ENCODE measurements around the gene MRPL50.

Gene MRPL50

DNA sequence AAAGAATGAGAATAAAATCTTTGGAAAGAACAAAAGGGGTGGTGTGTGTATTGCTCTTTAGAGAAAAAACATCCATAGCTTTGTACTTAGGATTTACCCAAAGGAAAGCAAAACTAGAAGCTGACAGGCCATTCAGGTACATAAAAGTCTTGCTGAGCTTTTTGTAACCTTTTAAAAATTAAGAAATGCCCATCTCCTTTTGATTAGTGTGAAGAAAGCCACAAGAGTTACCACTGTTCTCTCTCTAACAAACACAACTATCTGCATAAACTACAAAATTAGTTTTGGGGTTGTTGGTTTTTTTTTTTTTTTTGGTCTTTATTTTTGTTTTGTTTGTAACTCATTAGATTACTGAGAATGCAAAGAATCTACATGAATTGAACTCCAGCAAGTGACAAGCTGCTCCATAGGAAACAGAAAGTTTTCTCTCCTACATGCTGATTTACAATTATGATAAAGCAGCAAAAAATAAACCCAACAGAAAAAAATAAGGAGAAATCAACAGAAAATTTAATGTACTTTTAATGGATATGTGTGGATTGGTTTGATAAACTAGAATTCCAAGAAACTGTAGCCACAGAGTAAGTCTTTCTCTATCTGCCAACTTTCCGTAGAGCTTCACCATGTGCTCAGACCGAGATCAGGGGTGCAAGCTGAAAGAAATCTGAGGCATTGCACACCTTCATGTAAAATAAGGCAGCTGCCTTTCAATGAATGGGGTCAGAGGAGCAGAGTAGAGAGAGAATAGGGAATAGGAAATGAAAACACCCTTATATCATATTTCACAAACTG is 25.9 kb downstream of the MRPL50 start:
- no peak for DNase-seq

DNA sequence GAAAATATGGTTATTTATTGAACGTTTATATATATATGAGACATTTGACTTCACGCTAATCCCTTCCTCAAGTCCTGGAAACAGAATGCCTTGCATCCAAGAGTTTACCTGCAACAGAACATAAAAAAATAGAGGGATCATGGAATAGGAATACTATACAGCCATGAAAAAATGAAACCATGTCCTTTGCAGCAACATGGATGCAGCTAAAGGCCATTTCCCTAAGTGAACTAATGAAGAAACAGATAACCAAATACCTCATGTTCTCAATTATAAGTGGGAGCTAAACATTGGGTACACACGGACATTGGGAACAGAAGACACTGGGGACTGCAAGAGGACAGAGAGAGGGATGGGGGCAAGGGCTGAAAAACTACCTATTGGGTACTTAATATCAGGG is 26.6 kb downstream of the MRPL50 start:
- no peak for DNase-seq

DNA sequence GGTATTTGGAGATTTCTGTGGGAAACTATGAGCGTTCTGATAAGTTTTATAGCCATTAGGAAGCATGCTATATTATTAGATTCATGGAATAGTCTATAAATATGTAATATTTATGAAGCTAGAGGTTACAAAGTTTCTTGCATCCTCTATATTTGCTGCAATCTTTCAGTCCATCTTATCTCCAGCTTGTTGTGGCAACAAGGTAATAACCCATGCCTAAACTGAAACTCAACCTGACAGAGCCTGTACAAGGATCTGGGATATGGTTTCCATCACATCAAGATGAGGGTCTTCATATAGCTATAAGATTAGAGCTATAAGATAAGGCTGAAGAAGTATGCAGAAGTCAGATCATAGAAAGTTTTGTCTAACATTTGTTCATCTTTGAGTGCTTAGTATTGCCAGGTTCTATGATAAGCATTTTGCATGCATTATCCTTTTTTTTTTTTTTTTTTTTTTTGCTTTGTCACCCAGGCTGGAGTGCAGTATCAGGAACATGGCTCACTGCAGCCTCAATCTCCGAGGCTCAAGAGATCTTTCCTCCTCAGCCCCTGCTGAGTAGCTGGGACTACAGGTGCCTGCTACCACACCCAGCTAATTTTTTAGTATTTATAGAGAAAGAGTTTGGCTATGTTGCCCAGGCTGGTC is 28.4 kb downstream of the MRPL50 start:
- no peak for DNase-seq

DNA sequence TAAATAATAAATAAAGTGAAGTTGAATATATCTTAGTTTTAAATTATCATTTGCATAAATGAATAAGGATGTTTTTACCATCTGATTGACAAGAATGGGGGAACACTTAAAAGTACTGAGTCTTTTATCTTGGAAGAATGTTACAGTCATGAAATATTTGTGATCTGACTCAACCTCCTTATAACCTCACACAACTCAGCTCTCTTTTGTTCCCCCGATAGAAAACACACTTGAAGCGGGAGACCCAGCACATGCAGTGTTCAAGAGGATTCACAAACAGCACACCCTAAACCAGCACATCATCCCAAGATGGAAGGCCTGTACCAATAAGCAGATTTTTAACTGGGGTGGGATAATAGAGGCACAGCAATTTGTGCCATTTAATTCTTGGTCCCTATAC is 29.1 kb downstream of the MRPL50 start:
- no peak for DNase-seq

DNA sequence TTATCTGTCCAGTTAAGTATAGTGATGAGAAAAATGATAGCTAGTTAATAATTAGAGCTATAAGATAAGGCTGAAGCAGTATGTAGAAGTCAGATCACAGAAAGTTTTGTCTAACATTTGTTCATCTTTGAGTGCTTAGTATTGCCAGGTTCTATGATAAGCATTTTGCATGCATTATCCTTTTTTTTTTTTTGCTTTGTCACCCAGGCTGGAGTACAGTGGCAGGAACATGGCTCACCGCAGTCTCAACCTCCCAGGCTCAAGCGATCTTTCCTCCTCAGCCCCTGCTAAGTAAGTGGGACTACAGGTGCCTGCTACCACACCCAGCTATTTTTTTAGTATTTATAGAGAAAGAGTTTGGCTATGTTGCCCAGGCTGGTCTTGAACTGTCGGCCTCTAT is 31.1 kb downstream of the MRPL50 start:
- no peak for DNase-seq

DNA sequence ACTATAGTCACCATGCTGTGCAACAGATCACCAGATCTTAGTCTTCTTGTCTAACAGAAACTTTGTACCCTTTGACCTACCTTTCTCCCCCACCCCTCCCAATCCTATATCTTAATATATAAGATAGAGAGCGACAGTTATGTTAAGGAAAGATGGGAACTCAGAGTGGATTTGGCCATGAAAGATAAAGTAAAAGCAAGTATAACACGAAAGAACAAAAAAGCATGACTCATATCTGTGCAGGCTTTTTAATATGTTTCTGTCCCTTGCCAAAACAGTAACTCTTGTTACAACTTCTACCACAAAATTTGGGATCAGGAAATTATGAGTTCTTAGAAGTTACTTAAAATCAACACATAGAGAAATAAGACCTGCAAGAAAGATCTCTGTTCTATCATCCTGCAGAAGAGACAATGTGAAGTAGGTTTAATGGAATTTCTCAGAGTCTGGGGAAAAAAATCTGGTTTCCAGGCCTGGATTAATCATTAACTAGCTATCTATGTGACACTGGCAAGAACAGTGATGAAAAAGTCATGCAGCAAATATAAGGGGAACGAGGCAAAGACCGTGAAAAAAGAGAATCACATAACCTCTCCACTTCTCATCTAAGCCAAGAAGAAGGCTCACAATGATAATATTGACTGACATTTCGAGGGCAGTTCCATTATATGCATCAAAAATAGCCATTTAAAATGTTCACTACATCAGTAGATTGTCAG is 32.2 kb downstream of the MRPL50 start:
- no peak for DNase-seq

DNA sequence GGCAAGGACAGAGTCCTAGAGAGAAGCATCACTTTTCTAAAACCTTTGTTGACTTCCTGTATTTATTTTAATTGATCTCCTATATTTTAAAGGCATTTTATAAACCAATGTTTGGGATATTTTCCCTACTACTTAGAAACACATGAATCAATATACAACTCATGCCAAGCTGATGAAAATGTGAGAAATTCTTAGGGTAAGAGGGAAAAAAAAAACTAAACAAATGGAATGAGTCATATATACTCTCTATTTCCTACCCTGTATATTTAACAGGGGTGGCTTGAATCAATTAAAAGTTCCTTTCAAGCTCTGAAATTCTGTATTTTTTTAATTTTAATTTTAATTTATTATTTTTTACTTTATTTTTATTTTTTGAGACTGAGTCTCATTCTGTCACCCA is 33.2 kb downstream of the MRPL50 start:
- DNase-seq = no peak

DNA sequence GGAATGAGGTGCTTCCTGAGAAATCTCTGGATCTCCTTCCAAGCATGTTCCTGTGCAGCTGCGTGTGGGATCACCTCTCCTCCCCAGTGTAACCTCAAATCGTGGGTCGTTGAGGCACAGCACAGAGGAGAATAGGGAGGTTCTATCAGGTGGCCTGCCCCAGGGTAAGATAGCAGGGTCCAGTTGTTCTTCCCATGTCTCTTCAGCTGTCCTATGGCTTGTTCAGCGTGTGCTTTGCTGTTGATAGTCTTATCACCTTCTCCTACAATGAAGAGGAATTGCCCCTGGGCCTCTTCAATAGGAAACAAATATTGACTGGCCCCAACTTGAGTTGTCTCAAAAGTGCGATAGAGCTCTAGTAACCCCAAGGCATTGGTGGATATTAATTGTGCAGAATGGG is 36.0 kb downstream of the MRPL50 start:
- no peak for DNase-seq

DNA sequence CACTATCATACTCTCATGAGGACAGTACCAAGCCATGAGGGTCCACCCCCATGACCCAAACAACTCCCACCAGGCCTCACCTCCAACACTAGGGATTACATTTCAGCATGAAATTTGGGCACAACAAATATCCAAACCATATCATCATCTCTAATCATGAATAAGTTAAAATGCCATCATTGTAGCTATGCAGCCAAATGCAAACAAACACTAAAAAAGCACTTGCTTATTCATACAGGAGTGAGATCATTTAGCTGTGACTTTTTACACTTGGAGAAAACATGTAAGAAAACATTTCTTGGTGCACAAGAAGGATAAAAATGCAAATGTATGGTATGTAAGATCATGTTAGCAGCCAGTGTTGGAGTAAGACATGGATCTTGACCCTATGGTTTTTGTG is 37.8 kb downstream of the MRPL50 start:
- no peak for DNase-seq

DNA sequence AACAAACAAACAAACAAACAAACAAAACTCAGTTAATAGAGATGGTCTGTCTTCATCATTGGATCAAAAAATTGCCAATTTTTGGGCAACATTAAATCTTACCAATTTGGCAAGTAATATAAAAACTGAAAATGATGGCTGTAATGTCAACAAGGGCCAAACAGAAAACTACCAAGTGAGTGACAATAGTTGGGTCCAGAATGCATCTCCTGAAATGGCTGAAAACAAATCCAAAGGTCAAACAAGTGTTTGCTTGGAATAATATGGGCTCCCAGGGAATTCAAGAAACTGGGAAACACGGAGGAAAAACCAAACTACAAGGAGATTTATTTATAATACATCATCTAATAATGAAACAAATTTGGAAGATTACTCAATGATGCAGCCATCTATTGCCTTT is 38.7 kb downstream of the MRPL50 start:
- no peak for DNase-seq

DNA sequence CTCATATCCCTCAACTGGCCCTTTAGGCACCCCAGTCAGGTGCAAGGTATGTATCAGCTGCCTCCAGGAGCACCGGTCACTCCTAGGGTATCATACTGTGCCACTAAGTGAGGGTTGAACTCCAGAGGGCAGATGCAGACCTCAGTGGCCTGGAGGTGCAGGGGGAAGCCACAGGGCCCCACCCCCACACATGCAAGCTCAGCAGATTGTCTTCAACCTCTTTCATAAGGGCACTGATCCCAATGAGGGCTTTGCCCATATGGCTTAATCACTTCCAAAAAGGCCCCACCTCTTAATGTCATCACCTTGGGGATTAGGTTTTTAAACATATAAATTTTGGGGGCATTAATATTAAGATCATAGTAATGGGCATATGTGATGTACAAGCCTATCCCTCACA is 41.8 kb downstream of the MRPL50 start:
- DNase-seq = no peak

DNA sequence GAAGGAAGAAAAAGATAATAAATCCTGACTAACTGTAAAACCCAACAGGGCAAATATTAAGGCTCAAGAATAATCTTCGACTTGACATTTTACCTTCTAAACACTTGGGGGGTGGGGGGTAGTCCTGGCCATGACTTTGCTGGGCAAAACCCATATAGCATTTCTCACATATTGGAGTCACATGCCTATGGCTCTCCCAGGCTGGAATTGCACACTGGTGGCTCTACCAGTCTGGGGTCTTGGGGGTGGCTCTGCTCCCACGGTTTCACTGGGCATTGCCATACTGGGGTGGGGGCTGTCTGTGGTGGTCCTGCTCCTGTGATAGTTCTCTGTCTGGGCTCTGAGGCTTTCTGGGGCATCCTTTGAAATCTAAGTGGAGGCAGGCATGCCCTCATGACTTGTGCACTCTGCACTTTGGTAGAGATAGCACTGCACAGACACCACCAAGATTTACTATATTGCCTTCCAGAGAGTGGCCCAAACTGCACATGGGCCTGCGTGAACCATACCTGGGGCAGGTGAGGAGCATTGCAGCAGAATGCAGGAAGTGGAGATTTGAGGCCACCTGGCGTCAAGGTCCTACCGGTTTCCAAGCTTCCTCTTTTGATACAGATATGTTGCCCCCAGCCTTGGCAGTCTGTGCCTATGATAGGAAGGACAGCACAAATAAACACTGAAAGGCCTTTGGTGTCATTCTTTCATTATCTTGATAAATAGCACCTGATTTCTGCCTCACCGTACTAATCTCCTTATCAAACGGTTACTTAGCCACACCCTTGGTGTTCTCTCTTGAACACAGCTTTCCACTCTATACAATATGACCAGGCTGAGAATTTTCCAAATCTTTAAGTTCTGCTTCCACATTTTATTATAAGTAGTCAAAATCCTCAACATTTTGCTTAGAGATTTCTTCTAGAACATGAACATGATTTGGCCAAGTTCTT is 43.4 kb downstream of the MRPL50 start:
- DNase-seq = no peak

DNA sequence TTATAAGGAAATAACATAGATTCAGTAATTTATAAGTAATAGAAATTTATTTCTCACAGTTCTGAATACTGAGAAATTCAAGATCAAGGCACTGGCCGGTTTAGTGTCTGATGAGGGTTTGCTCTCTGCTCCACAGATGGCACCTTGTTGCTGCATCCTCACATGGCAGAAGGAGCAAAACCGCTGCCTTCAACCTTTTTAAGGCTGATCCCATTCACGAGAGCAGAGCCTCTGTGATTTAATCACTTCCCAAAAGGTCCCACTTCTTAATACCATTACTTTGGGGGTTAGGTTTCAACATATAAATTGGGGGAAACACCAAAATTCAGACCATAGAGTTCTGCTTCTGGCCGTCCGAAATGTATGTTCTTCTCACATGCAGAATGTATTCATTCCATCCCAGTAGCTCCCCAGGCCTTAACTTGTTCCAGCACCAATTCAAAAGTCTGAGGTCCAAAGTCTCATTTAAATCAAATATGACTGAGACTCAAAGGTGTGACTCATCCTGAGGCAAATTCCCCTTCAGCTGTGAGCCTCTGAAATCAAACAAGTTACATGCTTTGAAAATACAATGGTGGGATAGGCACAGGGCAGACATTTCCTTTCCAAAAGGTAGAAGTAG is 44.2 kb downstream of the MRPL50 start:
- DNase-seq = no peak

DNA sequence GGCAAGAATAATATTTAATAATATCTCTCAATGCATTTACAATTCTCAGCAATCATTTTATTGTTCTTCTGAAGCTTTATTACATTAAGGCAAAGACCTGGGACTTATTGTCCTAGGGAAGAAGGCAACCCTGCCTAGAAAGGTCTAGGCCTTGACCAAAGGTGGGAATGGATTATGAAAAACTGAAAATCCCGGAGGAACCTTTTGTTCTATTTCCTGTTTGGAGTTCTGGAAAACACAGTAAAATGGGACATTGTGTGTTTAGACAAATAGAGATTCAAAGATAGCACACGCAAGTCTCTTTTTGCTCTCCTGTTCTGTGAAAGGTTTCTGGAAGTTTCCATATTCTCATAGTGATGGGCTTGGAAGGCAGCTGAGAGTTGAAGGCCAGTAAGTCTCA is 44.7 kb downstream of the MRPL50 start:
- no peak for DNase-seq

DNA sequence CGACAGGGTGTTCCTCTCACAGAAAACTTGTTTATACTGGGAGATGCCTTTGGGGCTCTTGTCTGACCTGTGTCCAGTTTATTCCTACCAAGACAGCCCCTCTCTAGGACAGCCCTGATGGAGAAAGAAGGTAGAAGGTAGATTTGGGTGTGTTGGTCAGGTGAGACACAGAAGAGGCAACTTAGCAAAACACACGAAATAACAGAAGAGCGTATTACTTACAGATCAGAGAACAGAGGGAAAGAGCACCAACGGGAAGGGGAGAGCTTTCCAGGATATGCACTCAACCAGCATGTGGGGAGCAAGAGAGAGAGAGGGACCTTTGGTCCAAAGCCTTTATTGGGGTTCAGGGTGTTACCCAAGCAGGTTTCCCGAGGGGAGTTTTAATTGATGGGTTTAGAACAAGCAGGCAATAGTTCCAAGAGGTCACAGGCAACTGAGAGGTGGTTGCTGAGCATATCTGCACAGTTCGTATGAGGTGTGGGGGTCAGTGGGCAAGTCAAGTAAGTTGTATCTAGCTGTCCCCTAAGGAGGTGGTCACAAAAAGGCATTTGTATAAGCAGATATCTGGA is 45.4 kb downstream of the MRPL50 start:
- DNase-seq = no peak

DNA sequence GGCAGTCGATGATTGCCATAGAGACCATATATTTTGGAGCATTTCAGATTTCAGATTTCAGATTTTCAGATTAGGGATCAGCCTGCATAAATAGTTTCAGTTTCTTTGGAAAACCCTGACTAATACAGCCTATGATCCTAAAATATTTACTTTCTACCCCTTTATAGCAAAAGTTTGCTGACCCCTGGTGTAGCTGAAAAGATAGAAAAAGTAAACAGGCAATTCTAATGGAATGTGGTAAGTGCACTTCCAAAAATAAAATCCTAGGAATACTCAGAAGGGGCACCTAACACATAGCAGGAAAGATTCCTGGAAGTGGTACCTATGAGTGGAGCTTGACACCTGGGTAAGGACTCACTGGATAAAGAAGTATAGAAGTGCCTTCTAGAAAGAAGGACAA is 48.1 kb downstream of the MRPL50 start:
- no peak for DNase-seq

DNA sequence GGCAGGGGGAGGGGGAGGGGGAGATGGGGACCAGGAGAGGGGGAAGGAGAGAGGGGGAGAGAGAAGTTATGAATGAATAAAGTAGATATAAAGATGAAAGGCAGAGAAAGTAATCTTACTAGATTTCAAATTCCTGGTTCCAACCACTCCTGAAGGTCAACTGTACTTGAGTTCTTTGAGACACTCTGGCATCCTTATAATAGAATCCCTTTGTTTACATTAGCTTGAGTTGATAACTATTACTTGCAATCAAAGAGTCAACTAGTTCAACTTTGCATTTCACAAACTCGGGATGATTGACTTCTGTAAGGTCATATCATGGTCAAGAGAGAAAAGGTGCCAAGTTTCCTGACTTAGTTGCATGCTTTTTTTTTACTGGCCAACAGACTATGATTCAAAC is 55.8 kb downstream of the MRPL50 start:
- no peak for DNase-seq

DNA sequence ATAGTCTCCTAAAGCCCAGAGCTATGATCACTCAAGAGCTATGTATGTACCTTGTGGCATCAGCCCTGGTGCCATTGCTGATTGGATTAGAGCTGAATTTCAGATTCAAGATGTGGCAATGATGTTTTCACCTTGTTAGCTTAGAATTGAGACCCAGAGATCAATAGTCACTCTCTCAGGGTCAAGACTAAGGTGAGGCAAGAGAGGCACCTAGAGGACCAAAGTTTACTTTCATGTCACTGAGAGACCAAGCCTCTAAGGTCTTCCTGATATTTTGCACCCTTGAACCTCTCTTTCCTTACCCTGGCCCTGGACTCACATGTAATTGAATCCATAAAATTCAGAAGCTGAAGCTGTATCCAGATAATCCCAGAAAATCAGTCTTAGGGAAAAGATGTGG is 56.5 kb downstream of the MRPL50 start:
- DNase-seq = no peak

Measured in SIG-M5 (cell line).